ENCODE results near the gene VWA8.

The VWA8 gene

GRCh38 chr13:41802684-41803444, 158.0 kb downstream of the VWA8 start:
- DNase-seq (ENCODE audit: low read depth in 3 of 3) = no peak

- no peak for DNase-seq (ENCODE audit: low read depth in 3 of 3)
Measured at GRCh38 chr13:41802043-41802683, 158.7 kb downstream of the VWA8 start.

- no peak for DNase-seq (ENCODE audit: low read depth in 3 of 3)
Measured at GRCh38 chr13:41791056-41791455, 169.9 kb downstream of the VWA8 start.

- DNase-seq (ENCODE audit: low read depth in 3 of 3) = no peak
Measured at GRCh38 chr13:41788552-41788951, 172.4 kb downstream of the VWA8 start.

GRCh38 chr13:41785402-41786172, 175.3 kb downstream of the VWA8 start:
- no peak for DNase-seq (ENCODE audit: low read depth in 3 of 3)

GRCh38 chr13:41782086-41782485, 178.8 kb downstream of the VWA8 start:
- no peak for DNase-seq (ENCODE audit: low read depth in 3 of 3)

- no peak for DNase-seq (ENCODE audit: low read depth in 3 of 3)
Measured at GRCh38 chr13:41780715-41781706, 179.9 kb downstream of the VWA8 start.

GRCh38 chr13:41775251-41775650, 185.7 kb downstream of the VWA8 start:
- DNase-seq (ENCODE audit: low read depth in 3 of 3) = no peak

- DNase-seq (ENCODE audit: low read depth in 3 of 3) = no peak
Measured at GRCh38 chr13:41774605-41775218, 186.2 kb downstream of the VWA8 start.

- no peak for DNase-seq (ENCODE audit: low read depth in 3 of 3)
Measured at GRCh38 chr13:41767801-41768200, 193.1 kb downstream of the VWA8 start.

GRCh38 chr13:41766439-41766838, 194.5 kb downstream of the VWA8 start:
- DNase-seq (ENCODE audit: low read depth in 3 of 3) = no peak

- DNase-seq (ENCODE audit: low read depth in 3 of 3) = no peak
Measured at GRCh38 chr13:41765813-41766212, 195.1 kb downstream of the VWA8 start.

GRCh38 chr13:41765020-41765419, 195.9 kb downstream of the VWA8 start:
- no peak for DNase-seq (ENCODE audit: low read depth in 3 of 3)

GRCh38 chr13:41764558-41764957, 196.4 kb downstream of the VWA8 start:
- DNase-seq (ENCODE audit: low read depth in 3 of 3) = no peak

GRCh38 chr13:41763782-41764181, 197.1 kb downstream of the VWA8 start:
- DNase-seq (ENCODE audit: low read depth in 3 of 3) = no peak

- no peak for DNase-seq (ENCODE audit: low read depth in 3 of 3)
Measured at GRCh38 chr13:41762796-41763195, 198.1 kb downstream of the VWA8 start.

GRCh38 chr13:41756198-41756880, 204.6 kb downstream of the VWA8 start:
- no peak for DNase-seq (ENCODE audit: low read depth in 3 of 3)

- no peak for DNase-seq (ENCODE audit: low read depth in 3 of 3)
Measured at GRCh38 chr13:41751734-41752445, 209.0 kb downstream of the VWA8 start.

- no peak for DNase-seq (ENCODE audit: low read depth in 3 of 3)
Measured at GRCh38 chr13:41751277-41751676, 209.6 kb downstream of the VWA8 start.

- DNase-seq (ENCODE audit: low read depth in 3 of 3) = no peak
Measured at GRCh38 chr13:41746259-41746658, 214.7 kb downstream of the VWA8 start.

Measured in stimulated activated CD4-positive, alpha-beta T cell treated with anti-CD3 and anti-CD28 coated beads, TNF-alpha, amount 100 ng/mL, for 24 hours (primary cell).